Common myeloid progenitor, CD34-positive (primary cell): ENCODE measurements around the gene LYZL1. TPM values are rescaled to one million over a fixed set of nuclear protein-coding genes. Genes with fewer than 3 reads are reported as not detected.
"Not testable (repeated sequence)": the region's sequence is repeated elsewhere in the genome, so short reads cannot be mapped to it uniquely, and the experiment has no call there.

Source experiments
- CTCF ChIA-PET: fragments of 350-600 bp; sonication (Branson Sonifier 250); formaldehyde crosslinking; loops from one replicate; lab custom pipeline; 2021; ENCODE audit warnings: antibody characterized with exemption; lab: Charles Lee
- POLR2A ChIA-PET: fragments of 350-600 bp; sonication (Branson Sonifier 250); formaldehyde crosslinking; loops from one replicate; lab custom pipeline; 2021; ENCODE audit warnings: antibody characterized with exemption; lab: Charles Lee
- DNase-seq, 3 donors: peaks; one replicate each; pipeline versions ENCODE4 v3.0.0 to v3.0.0-alpha.2; 2013
- H3K27ac ChIP-seq, 2 experiments: 1 replicate in 1 of 2; 2 replicates in 1 of 2; pipeline ENCODE4 v1.7.0; 2013; ENCODE audit warnings: inconsistent platforms in 2 of 2, low read length in 2 of 2, mild to moderate bottlenecking in 2 of 2, low read depth in 1 of 2, moderate library complexity in 1 of 2; ENCODE audit not compliant: severe bottlenecking in 2 of 2, insufficient read depth in 1 of 2, poor library complexity in 1 of 2
- H3K27me3 ChIP-seq, 5 experiments: replicated peaks in 2 of 5; 1 replicate in 3 of 5; 2 replicates in 2 of 5; pipeline versions ENCODE4 v1.6.1 to v1.7.0; 2013; ENCODE audit warnings: low read length in 4 of 5, mild to moderate bottlenecking in 2 of 5, moderate library complexity in 2 of 5, inconsistent platforms in 1 of 5; ENCODE audit not compliant: insufficient read depth in 5 of 5, control insufficient read depth in 4 of 5
- H3K36me3 ChIP-seq, 4 experiments: 1 replicate in 2 of 4; 2 replicates in 2 of 4; pipeline versions ENCODE4 v1.6.1 to v1.7.0; 2013; ENCODE audit warnings: low read length in 3 of 4, control low read depth in 1 of 4, mild to moderate bottlenecking in 1 of 4; ENCODE audit not compliant: control insufficient read depth in 4 of 4, insufficient read depth in 4 of 4
- H3K4me1 ChIP-seq, 4 experiments: 1 replicate in 3 of 4; 2 replicates in 1 of 4; pipeline versions ENCODE4 v1.6.1 to v1.7.1; 2013; ENCODE audit warnings: low read length in 3 of 4, mild to moderate bottlenecking in 3 of 4, control low read depth in 1 of 4, inconsistent platforms in 1 of 4, moderate library complexity in 1 of 4; ENCODE audit not compliant: control insufficient read depth in 4 of 4, insufficient read depth in 4 of 4; ENCODE audit errors: control extremely low read depth in 1 of 4
- H3K4me3 ChIP-seq, 7 experiments: 1 replicate in 4 of 7; 2 replicates in 3 of 7; pipeline versions ENCODE4 v1.5.1 to v1.7.0; 2013; ENCODE audit warnings: mild to moderate bottlenecking in 7 of 7, low read length in 6 of 7, moderate library complexity in 6 of 7, inconsistent platforms in 2 of 7, low read depth in 2 of 7, control low read depth in 1 of 7; ENCODE audit not compliant: insufficient read depth in 4 of 7, control insufficient read depth in 1 of 7; ENCODE audit errors: extremely low read depth in 1 of 7
- H3K9me3 ChIP-seq, 5 experiments: 1 replicate in 4 of 5; 2 replicates in 1 of 5; pipeline versions ENCODE4 v1.6.1 to v1.7.1; 2013; ENCODE audit warnings: low read length in 4 of 5, mild to moderate bottlenecking in 2 of 5, inconsistent platforms in 1 of 5, low read depth in 1 of 5, moderate library complexity in 1 of 5; ENCODE audit not compliant: control insufficient read depth in 4 of 5, insufficient read depth in 2 of 5; ENCODE audit errors: control extremely low read depth in 1 of 5
- WGBS: methylation state at CpG from one replicate; pipeline ENCODE4 v1.1.5; 2013; ENCODE audit not compliant: insufficient coverage; 5-methylcytosine and 5-hydroxymethylcytosine counted together
- polyA plus RNA-seq: library from polyadenylated mRNA; unstranded; fragments of 120-200 nt; gene quantifications from one replicate; pipeline ENCODE4 v1.2.1, GENCODE V29; 2013

The LYZL1 gene
- polyA plus RNA-seq = not detected

DNA sequence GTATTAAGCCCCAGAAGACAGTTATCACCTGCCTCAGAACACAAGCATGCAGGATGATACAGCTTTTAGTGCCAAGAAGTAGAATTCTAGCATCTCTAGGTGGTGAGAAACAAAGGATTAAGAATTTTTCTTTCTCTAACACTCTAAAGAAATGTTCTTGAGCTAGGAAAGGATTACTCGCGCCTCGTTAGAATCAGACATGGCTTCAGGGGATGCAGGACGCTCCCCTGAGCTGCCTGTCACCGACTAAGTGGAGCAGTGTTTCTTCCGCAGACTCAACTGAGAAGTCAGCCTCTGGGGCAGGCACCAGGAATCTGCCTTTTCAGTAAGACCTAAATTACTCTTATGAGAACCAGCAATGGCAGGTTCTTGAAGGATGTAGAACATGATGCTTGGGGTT is at the start of gene LYZL1:
LYZL1 (plus strand) TSS at position 165 of the 400 bp plus-strand sequence. CDS start 2,798 bp downstream, outside the sequence.
- H3K4me3 ChIP-seq, H3K36me3 ChIP-seq, CTCF ChIA-PET, POLR2A ChIA-PET, H3K27me3 ChIP-seq, H3K4me1 ChIP-seq, H3K27ac ChIP-seq, H3K9me3 ChIP-seq, DNase-seq: not testable (repeated sequence)
- 97% methylated on average over 5 of the region's 6 CpGs for whole genome bisulfite sequencing

DNA sequence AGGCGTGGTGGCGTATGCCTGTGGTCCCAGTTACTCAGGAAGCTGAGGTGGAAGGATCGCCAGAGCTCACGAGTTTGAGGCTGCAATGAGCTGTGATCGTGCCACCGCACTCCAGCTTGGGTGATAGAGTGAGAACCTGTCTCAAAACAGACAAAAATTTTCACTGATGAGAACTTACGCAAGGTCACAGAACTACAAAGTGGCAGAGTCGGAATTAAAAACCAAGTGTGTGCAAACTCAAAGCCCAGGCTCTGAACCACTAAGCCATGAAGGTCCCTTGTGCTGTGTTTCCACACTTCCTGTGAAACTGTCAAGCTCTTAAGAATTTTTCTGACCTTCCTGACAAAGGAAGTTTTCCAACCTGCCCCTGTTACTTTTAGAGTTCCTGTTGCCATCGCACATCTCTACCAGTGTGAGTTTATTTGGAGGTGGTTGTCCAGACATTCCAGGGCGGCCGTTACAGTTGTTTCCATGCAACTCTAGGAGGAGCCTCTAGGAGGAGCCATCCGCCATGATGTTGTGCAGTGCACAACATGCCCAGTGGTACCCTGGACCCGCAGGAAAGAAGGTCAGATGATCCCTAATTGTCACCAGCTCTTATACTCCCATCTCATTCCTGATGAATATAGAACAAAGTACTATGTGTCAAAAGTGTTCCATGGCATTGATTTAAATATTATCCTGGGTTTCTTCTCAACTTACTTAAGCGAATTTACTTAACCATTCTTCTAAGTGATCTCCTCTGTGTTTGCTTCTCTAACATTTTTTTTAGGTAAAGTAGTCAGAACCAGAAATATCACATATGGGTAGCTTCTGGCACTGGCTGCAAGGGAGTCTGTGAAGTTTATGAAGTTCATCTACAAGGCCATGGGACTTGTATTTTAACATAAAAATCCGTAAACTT is 49.0 kb upstream of the LYZL1 start:
- DNase-seq = no peak
- Histone ChIP-seq H3K27me3 (peaks cover 0 to 24% (median 4%) of the 10 kb centered on the region in 5 experiments), H3K9me3 (no peaks in the 10 kb centered on the region), H3K4me3 (no peak overlapping the region), H3K4me1 (no peaks in the 10 kb centered on the region), H3K27ac (no peak overlapping the region), H3K36me3 (no peaks in the 10 kb centered on the region)
- 83% methylated on average over 11 of the region's 15 CpGs for WGBS
- POLR2A ChIA-PET = no interaction called here
- CTCF ChIA-PET = interaction anchor here (1.4 kb wide), 1 partner anchor 113 kb away, joined by 4 read pairs; no protein-coding TSS in a partner anchor

DNA sequence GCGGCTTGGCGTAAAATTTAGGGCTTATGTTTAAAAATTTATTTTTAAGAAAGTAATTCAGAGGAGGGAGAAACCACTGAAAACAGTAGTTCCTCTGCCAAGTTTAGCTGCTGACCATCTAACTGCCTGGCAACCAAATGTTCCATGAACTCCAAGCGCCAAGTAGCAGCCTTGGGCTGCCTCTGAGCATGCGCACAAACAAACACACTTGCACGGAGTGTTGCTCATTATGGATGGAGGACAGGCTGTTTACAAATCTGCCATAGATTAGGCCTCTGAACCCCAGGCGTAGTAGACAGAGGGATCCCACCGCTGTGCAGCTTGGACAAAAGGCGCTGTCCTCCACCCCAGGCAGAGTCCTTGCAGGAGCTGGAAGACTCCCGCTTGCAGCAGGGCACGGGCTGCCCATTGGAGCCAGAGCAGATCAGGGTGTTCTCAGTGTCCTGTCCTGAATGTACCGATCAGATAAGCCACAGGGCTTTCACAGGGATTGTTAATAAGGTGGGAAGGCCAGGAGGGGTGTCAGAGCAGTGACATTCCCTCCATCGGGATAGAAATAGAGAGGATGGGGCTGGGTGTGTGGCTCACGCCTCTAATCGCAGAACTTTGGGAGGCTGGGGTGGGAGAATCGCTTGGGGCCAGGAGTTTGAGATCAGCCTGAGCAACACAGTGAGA is 47.7 kb upstream of the LYZL1 start:
- Histone ChIP-seq H3K27ac (no peak overlapping the region), H3K9me3 (no peaks in the 10 kb centered on the region), H3K4me3 (no peak overlapping the region), H3K4me1 (no peaks in the 10 kb centered on the region), H3K27me3 (peaks cover 0 to 28% (median 7%) of the 10 kb centered on the region in 5 experiments), H3K36me3 (no peaks in the 10 kb centered on the region)
- WGBS = 100% methylated on average over 10 of the region's 15 CpGs
- DNase-seq = no peak
- POLR2A ChIA-PET = no interaction called here
- CTCF ChIA-PET = no interaction called here

DNA sequence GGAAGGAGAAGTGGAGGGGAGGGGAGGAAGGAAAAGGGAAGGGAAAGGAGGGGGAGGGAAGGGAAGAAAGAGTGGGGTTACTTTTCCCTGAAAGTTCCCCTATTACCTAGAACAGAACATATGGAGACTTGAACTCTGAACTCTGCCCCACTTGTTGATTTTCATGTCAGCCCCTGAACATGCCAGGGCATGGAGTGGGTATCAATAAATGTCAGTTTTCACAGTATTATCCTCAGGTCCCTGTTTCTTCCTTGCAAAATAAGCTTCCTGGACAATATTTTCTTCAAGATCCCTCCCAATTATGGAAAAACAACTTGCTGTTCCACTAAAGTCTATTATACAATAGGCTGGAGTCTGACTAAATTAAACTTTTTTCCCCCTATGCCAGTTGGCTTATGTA is 46.9 kb upstream of the LYZL1 start:
- no peak for DNase-seq
- CTCF ChIA-PET = no interaction called here
- no peak overlapping the region for H3K27ac ChIP-seq

DNA sequence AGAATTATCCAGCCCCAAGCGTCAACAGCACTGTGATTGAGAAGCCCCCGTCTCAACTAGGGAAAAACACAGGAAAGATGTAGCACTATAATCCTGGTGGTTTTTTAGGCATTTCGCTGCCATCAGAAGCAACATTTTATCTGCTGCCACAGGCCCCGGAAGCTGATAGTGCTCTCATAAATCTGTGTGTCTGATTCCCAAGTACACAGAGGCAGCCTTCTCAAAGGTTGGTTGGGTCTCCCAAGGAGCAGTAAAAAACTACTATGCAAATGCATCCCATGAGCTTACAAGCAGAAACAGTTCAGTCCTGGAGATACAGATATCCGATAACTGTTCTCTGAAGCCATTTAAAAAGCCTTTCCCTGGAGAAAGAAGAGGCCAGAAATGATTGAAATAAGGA is 45.8 kb upstream of the LYZL1 start:
- no peak for DNase-seq
- Histone ChIP-seq H3K36me3 (no peaks in the 10 kb centered on the region), H3K27ac (no peak overlapping the region), H3K4me3 (no peak overlapping the region), H3K9me3 (no peaks in the 10 kb centered on the region), H3K27me3 (peaks cover 0 to 28% (median 5%) of the 10 kb centered on the region in 5 experiments), H3K4me1 (no peaks in the 10 kb centered on the region)
- WGBS = 75% methylated on average over 4 of the region's 5 CpGs
- ChIA-PET CTCF (no interaction called here), POLR2A (no interaction called here)

More for the DNA sequence above, 46.9 kb upstream of the LYZL1 start:
- H3K4me1 ChIP-seq = no peaks in the 10 kb centered on the region
- POLR2A ChIA-PET = no interaction called here
- H3K36me3 ChIP-seq = no peaks in the 10 kb centered on the region
- no peak overlapping the region for H3K4me3 ChIP-seq
- H3K27me3 ChIP-seq = peaks cover 0 to 28% (median 10%) of the 10 kb centered on the region in 5 experiments
- no peaks in the 10 kb centered on the region for H3K9me3 ChIP-seq

DNA sequence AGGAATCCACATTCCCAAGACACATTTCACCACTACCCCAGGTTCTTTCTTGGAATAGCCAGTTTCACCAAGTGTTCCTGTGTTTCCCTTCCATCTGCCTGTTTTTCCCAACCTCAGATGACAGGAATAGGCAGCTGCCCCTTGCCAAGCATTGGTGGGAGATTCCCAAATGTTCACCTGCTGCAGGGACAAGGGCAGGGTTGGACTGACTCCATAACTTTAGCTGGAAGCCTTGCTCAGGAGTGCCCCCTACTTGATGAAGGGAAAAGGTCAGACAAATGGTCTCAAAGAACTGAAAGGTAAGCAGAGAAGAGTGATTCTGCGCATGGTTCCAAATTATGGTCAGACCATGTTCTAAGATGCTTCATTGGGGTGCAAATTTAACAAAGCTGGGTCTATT is 45.1 kb upstream of the LYZL1 start:
- ChIA-PET POLR2A (no interaction called here), CTCF (no interaction called here)
- H3K9me3 ChIP-seq = no peaks in the 10 kb centered on the region
- no peaks in the 10 kb centered on the region for H3K4me1 ChIP-seq
- H3K4me3 ChIP-seq = no peak overlapping the region
- H3K27ac ChIP-seq = no peak overlapping the region
- 100% methylated on average over 1 of the region's 1 CpG for WGBS
- H3K27me3 ChIP-seq = peaks cover 0 to 25% (median 5%) of the 10 kb centered on the region in 5 experiments
- no peaks in the 10 kb centered on the region for H3K36me3 ChIP-seq
- DNase-seq = peak in 2 of 3 donors; percentile 6 to 19

DNA sequence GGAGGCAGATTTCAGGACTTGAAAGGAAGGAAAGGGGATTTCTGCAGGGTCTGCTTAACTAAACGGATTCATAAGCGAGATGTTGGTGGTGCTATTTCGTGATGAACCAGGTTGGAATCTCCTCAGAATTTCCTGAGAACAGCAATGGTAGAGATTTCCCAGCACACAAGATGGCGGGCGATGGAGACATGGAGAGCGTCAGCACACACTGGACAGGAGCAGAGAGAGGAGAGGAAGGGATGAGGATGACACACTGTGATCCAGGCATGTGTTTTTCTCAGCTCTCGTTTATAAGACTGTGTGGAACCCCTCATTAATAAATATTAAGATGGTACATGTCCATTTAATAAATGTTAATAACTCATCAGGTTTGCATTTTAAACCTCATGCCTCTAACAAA is 43.9 kb upstream of the LYZL1 start:
- no peaks in the 10 kb centered on the region for H3K9me3 ChIP-seq
- 93% methylated on average over 5 of the region's 7 CpGs for WGBS
- DNase-seq = no peak
- ChIA-PET POLR2A (no interaction called here), CTCF (no interaction called here)
- H3K27ac ChIP-seq = no peak overlapping the region
- no peaks in the 10 kb centered on the region for H3K4me1 ChIP-seq
- no peak overlapping the region for H3K4me3 ChIP-seq
- no peaks in the 10 kb centered on the region for H3K36me3 ChIP-seq
- peaks cover 0 to 17% (median 8%) of the 10 kb centered on the region in 5 experiments for H3K27me3 ChIP-seq
